ENCODE data around the gene STON2.
"Not testable (repeated sequence)": the region's sequence is repeated elsewhere in the genome, so short reads cannot be mapped to it uniquely, and the experiment has no call there.

Gene STON2

DNA sequence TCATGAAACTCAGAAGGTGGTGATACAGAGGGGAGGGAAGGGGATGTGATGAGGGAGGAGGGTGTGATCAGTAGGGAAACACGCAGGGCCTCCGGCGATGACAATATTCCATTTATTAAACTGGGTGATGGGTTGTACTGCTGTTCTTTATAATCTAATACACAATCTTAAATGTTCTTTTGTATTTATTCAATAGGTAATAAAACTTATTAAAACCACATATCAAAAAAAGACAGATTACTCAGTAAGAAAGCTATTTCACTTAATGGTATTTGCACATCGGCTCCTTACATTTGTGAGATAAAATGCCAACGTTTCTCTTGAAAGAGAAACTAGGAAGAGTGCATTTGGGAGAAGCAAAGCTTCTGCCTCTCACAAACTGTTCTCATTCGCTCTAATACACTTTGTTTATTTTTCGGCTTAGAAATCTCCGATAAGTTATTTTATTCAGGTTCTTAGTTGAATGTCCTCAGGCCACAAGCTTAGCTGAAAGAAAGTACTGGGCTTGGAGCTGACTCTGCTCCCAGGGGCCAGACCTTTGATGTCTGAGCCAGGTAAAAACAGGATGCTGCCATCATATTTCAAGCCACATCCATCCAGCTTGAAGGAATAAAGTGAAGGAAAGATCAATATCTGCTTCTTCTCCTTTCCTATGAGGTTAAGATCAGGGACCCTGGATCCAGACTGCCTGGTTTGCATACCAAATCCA, 17.5 kb downstream of the STON2 start:
- no peak for DNase-seq

GRCh38 chr14:81380009-81380408, 20.1 kb downstream of the STON2 start:
- DNase-seq = not testable (repeated sequence)

DNA sequence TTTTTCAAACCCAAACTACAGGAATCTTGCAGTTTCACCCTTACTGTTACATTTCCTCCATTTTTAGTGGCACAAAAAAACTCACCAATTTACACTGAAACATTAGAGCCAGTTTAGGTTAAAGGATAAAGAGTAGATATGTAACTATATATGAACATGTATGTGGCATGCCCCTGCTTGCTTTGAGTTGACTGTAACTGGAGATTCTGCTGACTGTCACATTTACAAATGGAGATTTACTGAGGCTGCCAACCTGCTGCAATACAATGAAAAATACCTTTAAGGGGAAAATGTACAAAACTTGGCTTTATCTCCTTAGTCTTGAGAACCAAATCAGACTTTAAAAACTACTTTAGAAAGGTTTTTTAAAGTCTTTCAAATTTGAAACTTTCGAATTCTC, 28.3 kb downstream of the STON2 start:
- DNase-seq = no peak

- no peak for DNase-seq
Measured at GRCh38 chr14:81367563-81367962, 32.6 kb downstream of the STON2 start.

DNA sequence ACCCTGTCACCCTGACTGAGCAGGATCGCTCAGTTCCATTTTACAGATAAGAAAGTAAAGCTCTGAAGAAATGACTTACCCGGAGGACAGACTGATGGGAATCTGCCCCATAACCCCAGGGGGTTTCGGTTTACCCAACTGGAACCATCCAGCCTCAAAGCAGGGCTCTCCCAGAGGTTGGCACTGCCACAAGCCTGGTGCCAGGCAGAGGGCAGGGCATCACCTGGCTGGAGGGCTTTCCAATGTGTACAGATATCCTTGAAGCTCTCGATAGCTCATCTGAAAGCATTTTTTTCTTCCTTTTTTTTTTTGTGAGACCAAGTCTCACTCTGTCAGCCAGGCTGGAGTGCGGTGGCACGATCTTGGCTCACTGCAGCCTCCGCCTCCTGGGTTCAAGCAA, 33.2 kb downstream of the STON2 start:
- DNase-seq = no peak

DNA sequence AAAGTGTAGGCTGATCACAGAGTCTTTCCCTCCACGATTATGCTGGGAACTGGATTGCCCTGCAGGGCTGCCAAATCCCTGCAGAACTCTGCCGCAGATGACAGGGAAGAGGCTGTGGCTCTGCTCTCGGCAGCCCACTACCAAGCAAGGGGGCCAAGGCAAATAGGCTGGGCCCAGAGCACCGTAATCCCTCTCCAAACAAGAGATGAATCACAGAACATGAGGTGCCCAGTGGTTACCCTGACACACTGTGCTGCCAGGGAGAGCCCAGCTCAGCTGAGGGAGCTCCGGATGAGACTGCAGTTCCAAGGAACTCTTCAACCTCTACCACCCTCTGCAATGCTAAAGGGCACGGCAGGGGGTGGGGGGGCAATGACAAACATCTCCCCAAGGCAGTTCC, 33.9 kb downstream of the STON2 start:
- no peak for DNase-seq

DNA sequence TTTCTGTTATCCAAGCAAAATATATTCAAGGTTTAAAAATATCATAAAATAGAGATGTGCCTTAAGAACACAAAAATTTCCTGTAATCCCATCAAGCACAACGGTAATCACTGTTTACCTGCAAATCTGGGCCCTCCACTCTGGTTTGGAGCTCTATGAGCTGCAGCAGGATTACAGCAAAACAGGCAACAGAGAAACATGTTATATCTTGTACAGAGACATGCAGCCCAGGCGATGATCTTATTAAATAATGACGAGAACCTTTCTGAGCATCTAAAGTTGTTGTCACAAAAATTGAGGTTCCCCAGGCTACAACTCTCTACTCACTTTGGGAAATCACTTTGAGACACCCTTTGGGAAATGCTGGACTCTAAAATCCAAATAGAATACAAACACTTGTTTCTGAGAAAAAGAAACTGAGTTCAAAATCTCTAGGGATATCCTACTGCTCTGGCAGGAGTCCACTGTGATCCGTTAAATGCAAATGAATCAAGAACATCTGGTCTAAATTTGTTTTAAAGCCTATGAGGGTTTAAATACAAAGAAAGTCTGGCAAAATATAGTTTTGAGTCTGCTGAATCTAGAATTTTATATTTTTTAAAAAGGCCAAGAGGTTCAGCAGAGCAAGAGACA, 36.3 kb downstream of the STON2 start:
- no peak for DNase-seq

DNA sequence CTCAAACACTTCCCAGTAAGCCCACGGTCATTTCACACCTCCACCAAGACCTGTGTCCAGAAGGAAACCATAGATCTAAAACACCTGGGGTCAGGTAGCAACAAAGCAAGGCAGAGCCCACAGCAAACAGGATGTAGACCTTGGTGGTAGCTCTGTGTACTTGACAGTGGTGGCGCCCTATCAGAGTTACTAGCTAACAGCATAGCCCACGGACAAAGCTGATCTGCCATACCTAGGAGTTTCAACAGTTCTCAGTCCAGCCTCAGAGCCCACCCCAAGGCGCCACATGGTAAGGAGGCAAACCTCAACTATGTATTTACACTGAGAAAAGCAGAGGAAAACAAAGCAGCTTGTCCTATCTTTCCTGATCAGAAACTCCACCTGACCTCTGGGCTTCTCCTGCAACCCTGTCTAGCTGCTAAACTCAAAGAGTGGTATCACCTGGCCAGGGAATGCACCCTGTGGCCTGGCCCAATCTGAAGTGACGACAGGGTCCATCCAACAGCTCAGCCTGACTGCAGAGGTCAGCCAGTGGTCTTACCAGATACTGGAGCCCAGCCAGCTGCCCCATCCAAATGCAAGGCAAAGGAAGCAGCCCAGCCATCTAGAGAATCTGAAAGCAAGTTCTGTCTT, 46.3 kb downstream of the STON2 start:
- DNase-seq = no peak

GRCh38 chr14:81352413-81352812, 47.7 kb downstream of the STON2 start:
- DNase-seq = no peak

GRCh38 chr14:81351205-81351604, 48.9 kb downstream of the STON2 start:
- no peak for DNase-seq

DNA sequence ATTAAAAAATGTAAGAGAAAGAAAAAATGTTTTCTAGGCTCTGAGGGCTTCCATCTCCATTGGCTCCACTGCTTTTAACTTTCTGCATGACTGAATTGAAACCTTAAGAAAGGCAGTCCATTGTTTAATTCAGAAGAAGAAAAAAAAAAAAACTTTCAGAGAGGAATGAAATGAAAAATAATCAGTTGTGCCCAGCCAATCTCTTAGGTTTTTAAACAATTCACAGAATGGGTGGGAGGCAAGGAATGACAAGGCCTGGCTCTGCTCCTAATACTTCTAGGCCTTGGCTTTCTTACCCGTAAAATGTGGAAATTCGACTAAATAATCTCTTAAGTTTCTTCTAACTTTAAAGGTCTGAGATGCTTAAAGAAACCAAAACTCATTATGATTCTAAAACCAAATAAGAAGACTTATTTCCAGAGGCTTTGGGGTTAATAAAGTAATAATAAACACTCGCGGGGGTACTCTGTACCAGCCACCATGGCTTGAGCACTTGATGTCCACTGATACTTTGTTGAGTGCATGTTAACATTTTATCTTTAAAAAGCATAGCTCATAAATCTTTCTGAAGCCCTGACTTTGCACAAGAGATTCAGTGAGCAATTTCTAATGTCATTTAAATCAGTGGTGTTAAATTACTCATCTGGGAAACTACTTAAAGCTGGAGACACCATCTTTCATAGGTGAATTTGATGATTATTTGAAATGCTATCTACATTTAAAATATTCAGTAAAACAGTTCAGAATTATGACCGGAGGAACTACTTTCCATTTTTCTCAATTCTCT, 49.6 kb downstream of the STON2 start:
- DNase-seq = no peak

DNA sequence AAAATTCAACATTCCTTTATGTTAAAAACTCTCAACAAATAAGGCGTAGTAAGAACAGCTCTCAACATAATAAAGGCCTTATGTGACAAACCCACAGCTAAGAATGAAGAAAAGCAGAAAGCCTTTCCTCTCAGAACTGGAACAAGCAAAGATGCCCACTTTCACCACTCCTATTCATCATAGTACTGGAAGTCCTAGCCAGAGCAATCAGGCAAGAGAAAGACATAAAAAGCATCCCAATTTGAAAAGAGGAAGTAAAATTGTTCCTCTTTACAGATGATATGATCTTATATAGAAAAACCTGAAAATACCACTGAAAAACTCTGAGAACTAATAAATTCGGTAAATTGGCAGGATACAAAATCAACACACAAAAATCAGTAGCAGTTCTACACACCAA, 52.1 kb downstream of the STON2 start:
- DNase-seq = no peak

DNA sequence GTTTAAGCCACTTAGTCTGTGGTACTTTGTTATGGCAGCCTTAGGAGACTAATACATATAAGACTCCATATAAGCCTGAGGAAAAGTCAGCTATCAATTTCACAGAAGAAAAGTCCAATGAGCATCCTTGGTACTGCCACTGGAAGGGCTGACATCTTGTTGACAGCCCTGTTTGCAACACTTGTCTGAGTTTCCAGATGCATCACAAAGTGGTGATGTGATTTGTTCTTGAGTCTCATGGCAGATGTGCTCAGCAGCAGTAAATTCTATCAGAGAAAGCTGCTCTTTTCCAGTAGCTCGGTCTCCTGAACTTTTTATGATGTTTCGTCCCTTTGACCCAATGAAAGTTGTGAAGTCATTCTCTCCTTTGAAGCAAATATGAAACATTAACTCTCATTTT, 54.3 kb downstream of the STON2 start:
- DNase-seq = no peak

- no peak for DNase-seq
Measured at GRCh38 chr14:81344481-81345160, 55.5 kb downstream of the STON2 start.

DNA sequence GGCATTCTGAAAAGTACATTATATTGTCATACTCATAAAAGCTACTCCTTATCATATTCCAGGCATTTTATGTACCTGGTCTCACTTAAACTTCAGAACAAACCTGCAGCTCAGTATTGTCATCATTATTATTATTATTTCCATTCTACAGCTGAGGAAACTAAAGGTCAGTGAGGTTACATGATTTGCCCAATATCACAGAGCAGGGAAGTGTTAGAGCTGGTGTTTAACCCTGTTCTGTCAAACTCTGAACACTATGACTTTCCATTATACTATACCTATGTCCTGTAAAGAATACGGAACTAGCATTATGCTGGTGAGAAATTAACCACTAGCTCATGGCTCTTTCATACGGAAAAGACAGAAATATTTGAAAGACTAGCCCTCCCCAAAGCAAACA, 56.4 kb downstream of the STON2 start:
- no peak for DNase-seq

DNA sequence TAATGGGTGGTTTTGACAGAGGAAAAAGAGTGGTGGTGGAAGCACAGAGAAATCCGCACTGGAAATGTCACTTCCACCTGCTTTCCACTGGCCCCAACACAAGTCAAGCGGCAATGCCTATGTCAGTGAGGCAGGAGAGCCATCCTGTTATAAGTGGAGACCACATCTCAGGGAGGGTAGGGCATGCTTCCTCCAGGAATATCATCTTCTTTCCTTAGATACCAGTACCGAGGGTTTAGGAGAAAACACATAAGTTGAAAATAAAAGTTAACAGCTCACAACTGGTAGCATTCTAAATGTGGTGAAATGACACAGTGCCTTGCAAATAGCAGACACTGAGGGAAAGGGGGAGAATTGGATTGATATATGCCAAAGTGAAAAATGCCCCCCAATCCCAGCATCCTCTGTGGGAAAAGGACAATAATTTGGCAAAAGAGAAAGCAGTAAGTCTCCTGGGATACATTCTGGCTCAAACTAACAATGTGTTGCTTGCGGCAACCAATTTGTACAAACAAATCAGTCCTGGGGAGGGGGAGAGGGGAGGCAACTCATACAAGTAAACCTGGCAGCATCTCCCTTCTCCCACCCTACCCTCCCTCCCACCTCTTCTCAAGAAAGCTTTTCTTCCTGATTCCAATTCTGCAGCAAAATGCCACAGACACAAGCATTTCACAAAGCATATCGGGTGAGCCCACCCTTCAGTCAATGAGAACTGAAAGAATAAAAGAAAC, 57.1 kb downstream of the STON2 start:
- DNase-seq = no peak

DNA sequence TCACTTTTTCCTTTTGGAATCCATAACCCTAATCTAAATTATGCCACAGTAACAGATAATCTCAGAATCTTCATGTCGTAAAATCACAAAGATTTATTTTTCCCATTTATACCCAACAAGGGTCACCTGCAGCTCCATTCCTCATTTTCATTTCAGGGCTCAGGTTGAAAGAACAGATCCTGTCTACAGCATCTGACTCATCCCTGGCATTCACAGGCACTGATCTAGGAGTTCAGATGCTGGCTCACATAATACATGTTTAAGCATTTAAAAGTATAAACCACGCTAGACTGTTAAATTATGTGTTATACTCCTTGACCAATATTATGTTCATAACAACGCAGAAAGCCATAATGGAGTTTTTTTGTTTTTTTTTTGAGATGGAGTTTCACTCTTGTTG, 58.3 kb downstream of the STON2 start:
- DNase-seq = no peak

GRCh38 chr14:81341370-81341769, 58.8 kb downstream of the STON2 start:
- no peak for DNase-seq

DNA sequence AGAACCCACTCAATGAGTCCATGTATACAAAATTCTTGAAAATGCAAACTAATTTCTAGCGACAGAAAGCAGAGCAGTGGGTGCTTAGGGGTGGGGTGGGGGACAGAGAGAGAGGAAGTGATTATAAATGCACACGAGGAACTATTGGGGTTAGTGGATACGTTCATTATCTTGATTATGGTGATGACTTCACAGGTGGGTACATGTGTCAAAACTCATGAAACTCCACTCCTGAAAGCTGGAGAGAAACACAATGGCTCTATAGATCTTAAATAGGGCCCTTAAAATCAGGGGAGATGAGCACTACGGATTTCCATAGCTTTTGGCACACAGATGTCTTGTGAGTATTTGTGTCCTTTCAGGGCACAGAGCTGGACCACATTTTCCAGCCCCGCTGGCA, 59.9 kb downstream of the STON2 start:
- no peak for DNase-seq

DNA sequence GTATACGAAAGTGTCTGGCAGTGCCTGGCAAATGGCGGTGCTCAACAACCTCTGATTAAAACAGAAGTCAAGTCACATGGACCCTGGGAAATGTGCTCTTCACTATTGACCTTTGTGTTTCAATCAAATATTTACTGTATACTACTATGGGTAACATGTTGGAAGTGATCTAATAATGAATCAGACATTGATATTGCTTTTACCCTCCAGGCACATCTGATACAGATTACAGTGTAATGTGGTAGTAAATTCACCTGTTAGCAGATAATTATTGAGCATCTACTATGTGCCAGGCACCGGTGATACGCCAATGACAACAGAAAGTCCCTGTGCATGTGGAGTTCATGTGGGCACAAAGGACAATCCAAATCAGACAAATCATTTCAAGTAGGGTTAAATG, 63.1 kb downstream of the STON2 start:
- DNase-seq = no peak

GRCh38 chr14:81336009-81336408, 64.1 kb downstream of the STON2 start:
- DNase-seq = no peak

- DNase-seq = no peak
Measured at GRCh38 chr14:81332725-81333124, 67.4 kb downstream of the STON2 start.

Data from COR-L47 (cell line).